ES-I3 (cell line): ENCODE measurements around the gene PCDHA1.
"Not testable (repeated sequence)": the region's sequence is repeated elsewhere in the genome, so short reads cannot be mapped to it uniquely, and the experiment has no call there.

Experiments
- H3K36me3 ChIP-seq: 2 replicates; pipeline ENCODE4 v1.6.1; 2013; ENCODE audit warnings: mild to moderate bottlenecking, low read length, control low read depth, moderate library complexity; ENCODE audit not compliant: insufficient read depth
- H3K4me1 ChIP-seq: 2 replicates; pipeline ENCODE4 v1.6.1; 2013; ENCODE audit warnings: mild to moderate bottlenecking, control low read depth, low read length; ENCODE audit not compliant: insufficient read depth
- H3K9ac ChIP-seq: 2 replicates; pipeline ENCODE4 v1.6.1; 2013; ENCODE audit warnings: low read depth, mild to moderate bottlenecking, low read length, moderate library complexity
- H3K9me3 ChIP-seq: 2 replicates; pipeline ENCODE4 v1.6.1; 2013; ENCODE audit warnings: mild to moderate bottlenecking, low read length, moderate library complexity; ENCODE audit not compliant: control insufficient read depth, insufficient read depth

Gene PCDHA1

DNA sequence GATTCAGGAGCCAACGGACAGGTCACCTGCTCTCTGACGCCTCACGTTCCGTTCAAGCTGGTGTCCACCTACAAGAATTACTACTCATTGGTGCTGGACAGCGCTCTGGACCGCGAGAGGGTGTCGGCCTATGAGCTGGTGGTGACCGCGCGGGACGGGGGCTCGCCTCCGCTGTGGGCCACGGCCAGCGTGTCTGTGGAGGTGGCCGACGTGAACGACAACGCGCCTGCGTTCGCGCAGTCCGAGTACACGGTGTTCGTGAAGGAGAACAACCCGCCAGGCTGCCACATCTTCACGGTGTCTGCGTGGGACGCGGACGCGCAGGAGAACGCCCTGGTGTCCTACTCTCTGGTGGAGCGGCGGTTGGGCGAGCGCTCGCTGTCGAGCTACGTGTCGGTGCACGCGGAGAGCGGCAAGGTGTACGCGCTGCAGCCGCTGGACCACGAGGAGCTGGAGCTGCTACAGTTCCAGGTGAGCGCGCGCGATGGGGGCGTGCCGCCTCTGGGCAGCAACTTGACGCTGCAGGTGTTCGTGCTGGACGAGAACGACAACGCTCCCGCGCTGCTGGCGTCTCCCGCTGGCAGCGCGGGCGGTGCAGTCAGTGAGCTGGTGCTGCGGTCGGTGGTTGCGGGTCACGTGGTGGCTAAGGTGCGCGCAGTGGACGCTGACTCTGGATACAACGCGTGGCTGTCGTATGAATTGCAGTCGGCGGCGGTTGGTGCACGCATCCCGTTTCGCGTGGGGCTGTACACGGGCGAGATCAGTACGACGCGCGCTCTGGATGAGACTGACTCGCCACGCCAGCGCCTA, 71.4 kb downstream of the PCDHA1 start:
- no peaks in the 10 kb centered on the region for H3K36me3 ChIP-seq
- peaks cover 3% of the 10 kb centered on the region; the same call in 1 of the 2 replicates for H3K9me3 ChIP-seq
- H3K9ac ChIP-seq, result no peak overlapping the region
- no peaks in the 10 kb centered on the region for H3K4me1 ChIP-seq

DNA sequence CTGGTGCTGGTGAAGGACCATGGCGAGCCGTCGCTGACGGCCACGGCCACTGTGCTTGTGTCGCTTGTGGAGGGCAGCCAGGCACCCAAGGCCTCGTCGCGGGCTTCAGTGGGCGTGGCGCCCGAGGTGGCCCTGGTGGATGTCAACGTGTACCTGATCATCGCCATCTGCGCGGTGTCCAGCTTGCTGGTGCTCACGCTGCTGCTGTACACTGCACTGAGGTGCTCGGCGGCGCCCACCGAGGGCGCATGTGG, 72.0 kb downstream of the PCDHA1 start:
- H3K36me3 ChIP-seq, result no peaks in the 10 kb centered on the region; the same call in 1 of the 2 replicates
- no peak overlapping the region for H3K9ac ChIP-seq
- no peaks in the 10 kb centered on the region for H3K4me1 ChIP-seq
- H3K9me3 ChIP-seq, result peaks cover 3% of the 10 kb centered on the region; the same call in 1 of the 2 replicates

DNA sequence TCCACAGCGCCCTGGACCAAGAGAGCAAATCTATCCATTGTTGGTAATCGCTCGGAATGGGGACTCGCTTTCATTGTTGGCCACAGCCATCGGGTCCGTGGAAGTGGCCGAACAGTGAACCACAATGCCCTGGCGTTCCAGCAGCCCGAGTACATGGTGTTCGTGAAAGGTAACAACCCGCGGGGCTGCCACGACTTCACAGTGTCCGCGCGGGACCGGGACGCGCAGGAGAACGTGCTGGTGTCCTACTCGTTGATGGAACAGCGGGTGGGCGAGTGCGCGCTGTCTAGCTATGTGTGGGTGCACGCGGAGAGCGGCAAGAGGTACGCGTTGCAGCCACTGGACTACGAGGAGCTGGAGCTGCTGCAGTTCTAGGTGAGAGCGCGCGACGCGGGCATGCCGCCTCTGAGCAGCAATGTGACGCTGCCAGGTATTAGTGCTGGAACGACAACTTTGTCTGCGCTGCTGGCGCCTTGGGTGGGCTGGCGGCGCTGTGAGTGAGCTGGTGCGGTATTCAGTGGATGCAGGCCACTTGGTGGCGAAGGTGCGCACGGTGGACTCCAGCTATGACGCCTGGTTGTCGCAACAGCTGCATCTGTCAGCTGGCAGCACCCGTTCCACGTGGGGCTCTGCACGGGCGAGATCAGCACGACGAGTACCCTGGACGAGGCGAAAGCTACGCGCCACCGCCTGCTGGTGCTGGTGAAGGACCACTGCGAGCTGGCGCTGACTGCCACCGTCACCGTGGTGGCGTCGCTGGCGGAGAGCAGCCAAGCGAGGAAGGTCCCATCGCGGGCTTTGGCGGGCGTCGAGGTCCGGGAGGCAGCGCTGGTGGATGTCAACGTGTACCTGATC, 76.7 kb downstream of the PCDHA1 start:
- Histone ChIP-seq H3K4me1 (no peaks in the 10 kb centered on the region), H3K36me3 (no peaks in the 10 kb centered on the region; the same call in 1 of the 2 replicates), H3K9ac (no peak overlapping the region), H3K9me3 (peaks cover 3% of the 10 kb centered on the region; the same call in 1 of the 2 replicates)

DNA sequence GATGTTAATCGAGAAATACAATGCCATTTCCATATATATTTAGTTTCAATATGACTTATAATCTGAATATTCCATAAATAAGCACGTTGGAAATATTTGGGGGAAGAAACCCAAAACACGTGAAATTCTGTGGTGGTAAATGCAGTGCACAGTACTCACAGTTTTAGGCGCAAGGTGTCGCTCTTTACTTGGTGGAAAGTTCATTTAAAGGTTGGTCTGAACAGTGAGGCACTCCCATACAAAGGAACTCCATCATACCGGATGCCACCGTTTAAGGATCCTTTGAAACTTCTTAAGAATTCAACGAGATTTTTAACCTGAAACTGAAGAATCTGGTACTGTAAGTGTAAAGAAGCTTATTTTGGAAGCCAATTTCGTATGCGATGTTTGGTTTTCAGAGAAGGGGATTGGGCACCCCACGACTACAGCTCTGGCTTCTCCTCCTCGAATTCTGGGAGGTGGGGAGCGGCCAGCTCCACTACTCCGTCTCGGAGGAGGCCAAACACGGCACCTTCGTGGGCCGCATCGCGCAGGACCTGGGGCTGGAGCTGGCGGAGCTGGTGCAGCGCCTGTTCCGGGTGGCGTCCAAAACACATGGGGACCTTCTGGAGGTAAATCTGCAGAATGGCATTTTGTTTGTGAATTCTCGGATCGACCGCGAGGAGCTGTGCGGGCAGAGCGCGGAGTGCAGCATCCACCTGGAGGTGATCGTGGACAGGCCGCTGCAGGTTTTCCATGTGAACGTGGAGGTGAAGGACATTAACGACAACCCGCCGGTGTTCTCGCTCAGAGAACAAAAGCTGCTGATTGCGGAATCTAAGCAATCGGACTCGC, 83.0 kb downstream of the PCDHA1 start, which contains the start of gene PCDHA11:
PCDHA11 (plus strand) TSS at position 237 of the 834 bp plus-strand sequence; CDS start at position 384, 147 bp downstream.
- H3K36me3 ChIP-seq, result no peaks in the 10 kb centered on the region
- H3K9ac ChIP-seq, result peak within 1 kb of the TSS; percentile 56
- no peaks in the 10 kb centered on the region for H3K9me3 ChIP-seq
- no peaks in the 10 kb centered on the region for H3K4me1 ChIP-seq

DNA sequence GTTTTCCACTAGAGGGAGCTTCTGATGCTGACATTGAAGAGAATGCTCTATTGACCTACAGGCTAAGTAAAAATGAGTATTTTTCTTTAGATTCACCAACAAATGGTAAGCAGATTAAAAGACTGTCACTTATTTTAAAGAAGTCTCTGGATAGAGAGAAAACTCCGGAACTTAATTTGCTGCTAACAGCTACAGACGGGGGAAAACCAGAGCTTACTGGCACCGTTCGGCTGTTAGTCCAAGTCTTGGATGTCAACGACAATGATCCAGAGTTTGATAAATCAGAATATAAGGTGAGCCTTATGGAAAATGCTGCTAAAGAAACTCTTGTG, 83.6 kb downstream of the PCDHA1 start:
- H3K9ac ChIP-seq, result peak overlapping the region; percentile 56; the same call in 1 of the 2 replicates
- H3K9me3 ChIP-seq, result no peaks in the 10 kb centered on the region
- H3K36me3 ChIP-seq, result no peaks in the 10 kb centered on the region
- no peaks in the 10 kb centered on the region for H3K4me1 ChIP-seq

DNA sequence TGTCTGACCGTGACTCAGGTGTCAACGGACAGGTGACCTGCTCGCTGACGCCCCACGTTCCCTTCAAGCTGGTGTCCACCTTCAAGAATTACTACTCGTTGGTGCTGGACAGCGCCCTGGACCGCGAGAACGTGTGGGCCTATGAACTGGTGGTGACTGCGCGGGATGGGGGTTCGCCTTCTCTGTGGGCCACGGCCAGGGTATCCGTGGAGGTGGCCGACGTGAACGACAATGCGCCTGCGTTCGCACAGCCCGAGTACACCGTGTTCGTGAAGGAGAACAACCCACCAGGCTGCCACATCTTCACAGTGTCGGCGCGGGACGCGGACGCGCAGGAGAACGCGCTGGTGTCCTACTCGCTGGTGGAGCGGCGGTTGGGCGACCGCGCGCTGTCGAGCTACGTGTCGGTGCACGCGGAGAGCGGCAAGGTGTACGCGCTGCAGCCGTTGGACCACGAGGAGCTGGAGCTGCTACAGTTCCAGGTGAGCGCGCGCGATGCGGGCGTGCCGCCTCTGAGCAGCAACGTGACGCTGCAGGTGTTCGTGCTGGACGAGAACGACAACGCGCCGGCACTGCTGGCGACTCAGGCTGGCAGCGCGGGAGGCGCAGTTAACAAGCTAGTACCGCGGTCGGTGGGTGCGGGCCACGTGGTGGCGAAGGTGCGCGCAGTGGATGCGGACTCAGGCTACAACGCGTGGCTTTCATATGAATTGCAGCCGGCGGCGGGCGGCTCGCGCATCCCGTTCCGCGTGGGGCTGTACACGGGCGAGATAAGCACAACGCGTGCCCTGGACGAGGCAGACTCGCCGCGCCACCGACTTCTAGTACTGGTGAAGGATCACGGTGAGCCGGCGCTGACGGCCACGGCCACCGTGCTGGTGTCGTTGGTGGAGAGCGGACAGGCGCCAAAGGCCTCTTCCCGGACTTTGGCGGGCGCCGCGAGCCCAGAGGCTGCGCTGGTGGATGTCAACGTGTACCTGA, 84.6 kb downstream of the PCDHA1 start:
- H3K4me1 ChIP-seq, result no peaks in the 10 kb centered on the region
- H3K9me3 ChIP-seq, result no peaks in the 10 kb centered on the region
- H3K9ac ChIP-seq, result no peak overlapping the region
- no peaks in the 10 kb centered on the region for H3K36me3 ChIP-seq

DNA sequence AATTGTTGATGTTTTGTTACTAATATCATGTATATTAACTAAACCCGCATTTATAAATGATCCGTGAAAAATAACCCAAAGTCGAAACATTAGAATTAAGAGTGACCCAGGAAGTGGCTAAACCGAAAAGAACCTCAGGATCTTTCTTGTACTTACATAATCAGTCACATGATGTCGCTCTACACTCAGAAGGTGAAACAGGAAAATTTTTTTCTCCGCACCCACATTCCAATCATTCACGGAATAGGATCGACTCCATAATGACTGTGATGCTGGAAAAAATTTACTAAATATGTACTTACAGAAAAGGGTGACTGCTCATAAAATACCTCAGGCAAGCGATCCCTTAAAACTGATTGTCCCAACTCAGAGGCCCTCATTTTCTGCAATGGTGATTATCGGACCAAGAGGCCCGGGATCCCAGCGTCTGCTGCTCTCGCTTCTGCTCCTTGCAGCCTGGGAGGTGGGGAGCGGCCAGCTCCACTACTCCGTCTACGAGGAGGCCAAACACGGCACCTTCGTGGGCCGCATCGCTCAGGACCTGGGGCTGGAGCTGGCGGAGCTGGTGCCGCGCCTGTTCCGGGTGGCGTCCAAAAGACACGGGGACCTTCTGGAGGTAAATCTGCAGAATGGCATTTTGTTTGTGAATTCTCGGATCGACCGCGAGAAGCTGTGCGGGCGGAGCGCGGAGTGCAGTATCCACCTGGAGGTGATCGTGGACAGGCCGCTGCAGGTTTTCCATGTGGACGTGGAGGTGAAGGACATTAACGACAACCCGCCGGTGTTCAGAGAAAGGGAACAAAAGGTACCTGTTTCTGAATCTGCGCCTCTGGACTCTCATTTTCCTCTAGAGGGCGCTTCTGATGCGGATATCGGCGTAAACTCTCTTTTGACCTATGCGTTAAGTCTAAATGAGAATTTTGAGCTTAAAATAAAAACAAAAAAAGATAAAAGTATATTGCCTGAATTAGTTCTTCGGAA, 89.4 kb downstream of the PCDHA1 start, which contains the start of gene PCDHA12:
PCDHA12 (plus strand) TSS at position 224 of the 981 bp plus-strand sequence; CDS start at position 389, 165 bp downstream.
- Histone ChIP-seq H3K36me3 (no peaks in the 10 kb centered on the region), H3K9ac (peak within 1 kb of the TSS; percentile 74), H3K9me3 (no peaks in the 10 kb centered on the region), H3K4me1 (no peaks in the 10 kb centered on the region)

DNA sequence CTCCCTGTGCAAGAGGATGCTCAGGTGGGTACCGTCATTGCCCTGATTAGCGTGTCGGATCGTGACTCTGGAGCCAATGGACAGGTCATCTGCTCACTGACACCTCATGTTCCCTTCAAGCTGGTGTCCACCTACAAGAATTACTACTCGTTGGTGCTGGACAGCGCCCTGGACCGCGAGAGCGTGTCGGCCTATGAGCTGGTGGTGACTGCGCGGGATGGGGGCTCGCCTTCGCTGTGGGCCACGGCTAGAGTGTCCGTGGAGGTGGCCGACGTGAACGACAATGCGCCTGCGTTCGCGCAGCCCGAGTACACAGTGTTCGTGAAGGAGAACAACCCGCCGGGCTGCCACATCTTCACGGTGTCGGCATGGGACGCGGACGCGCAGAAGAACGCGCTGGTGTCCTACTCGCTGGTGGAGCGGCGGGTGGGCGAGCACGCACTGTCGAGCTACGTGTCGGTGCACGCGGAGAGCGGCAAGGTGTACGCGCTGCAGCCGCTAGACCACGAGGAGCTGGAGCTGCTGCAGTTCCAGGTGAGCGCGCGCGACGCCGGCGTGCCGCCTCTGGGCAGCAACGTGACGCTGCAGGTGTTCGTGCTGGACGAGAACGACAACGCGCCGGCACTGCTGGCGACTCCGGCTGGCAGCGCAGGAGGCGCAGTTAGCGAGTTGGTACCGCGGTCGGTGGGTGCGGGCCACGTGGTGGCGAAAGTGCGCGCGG, 90.8 kb downstream of the PCDHA1 start:
- not testable (repeated sequence) for H3K9me3 ChIP-seq, H3K36me3 ChIP-seq, H3K4me1 ChIP-seq, H3K9ac ChIP-seq

DNA sequence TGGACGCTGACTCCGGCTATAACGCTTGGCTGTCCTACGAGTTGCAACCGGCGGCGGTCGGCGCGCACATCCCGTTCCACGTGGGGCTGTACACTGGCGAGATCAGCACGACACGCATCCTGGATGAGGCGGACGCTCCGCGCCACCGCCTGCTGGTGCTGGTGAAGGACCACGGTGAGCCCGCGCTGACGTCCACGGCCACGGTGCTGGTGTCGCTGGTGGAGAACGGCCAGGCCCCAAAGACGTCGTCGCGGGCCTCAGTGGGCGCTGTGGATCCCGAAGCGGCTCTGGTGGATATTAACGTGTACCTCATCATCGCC, 91.3 kb downstream of the PCDHA1 start:
- no peaks in the 10 kb centered on the region for H3K36me3 ChIP-seq
- H3K9me3 ChIP-seq, result no peaks in the 10 kb centered on the region
- H3K4me1 ChIP-seq, result no peaks in the 10 kb centered on the region
- H3K9ac ChIP-seq, result no peak overlapping the region

DNA sequence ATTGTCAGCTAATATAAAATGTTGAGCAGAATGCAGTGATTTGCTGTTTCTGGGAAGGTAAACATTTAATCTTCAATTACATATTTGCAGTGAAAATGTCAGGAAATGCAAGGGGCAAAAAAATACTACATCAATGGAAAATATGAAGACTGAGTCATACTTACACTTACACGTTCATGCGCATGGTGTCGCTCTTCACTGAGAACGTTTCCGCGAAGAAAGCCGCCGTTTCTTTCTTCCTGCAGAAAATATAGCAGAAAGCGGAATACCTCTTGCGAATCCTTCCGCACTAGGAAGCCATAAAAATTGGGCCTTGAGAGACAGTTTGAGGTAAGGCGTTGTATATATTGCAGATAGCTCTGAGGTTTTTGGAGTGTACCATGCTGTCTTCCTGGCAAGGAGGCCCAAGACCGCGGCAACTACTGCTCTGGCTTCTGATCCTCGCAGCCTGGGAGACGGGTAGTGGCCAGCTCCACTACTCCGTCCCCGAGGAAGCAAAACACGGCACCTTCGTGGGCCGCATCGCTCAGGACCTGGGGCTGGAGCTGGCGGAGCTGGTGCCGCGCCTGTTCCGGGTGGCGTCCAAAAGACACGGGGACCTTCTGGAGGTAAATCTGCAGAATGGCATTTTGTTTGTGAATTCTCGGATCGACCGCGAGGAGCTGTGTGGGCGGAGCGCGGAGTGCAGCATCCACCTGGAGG, 96.1 kb downstream of the PCDHA1 start, which contains the start of gene PCDHA13:
PCDHA13 (plus strand) TSS at position 236 of the 702 bp plus-strand sequence; CDS start at position 381, 145 bp downstream.
- H3K9ac ChIP-seq, result 0 out of 2 replicates have a peak within 1 kb of the TSS, but pooled peaks have one; percentile 22
- no peaks in the 10 kb centered on the region for H3K36me3 ChIP-seq
- no peaks in the 10 kb centered on the region for H3K9me3 ChIP-seq
- H3K4me1 ChIP-seq, result no peaks in the 10 kb centered on the region

DNA sequence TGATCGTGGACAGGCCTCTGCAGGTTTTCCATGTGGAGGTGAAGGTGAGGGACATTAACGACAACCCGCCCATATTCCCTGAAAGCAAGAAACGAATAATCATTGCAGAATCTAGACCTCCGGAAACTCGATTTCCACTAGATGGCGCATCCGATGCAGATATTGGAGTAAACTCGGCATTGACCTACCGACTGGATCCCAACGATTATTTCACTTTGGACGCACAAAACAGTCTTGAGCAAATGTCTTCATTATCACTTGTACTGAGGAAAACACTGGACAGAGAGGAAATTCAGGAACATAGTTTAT, 96.6 kb downstream of the PCDHA1 start:
- Histone ChIP-seq H3K9ac (no peak overlapping the region), H3K36me3 (no peaks in the 10 kb centered on the region), H3K9me3 (no peaks in the 10 kb centered on the region)

DNA sequence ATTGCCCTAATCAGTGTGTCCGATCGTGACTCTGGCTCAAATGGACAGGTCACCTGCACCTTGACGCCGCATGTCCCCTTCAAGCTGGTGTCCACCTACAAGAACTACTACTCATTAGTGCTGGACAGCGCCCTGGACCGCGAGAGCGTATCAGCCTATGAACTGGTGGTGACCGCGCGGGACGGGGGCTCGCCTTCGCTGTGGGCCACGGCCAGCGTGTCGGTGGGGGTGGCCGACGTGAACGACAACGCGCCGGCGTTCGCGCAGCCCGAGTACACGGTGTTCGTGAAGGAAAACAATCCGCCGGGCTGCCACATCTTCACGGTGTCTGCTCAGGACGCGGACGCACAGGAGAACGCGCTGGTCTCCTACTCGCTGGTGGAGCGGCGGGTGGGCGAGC, 97.4 kb downstream of the PCDHA1 start:
- Histone ChIP-seq H3K9ac (no peak overlapping the region), H3K9me3 (no peaks in the 10 kb centered on the region), H3K4me1 (no peaks in the 10 kb centered on the region), H3K36me3 (no peaks in the 10 kb centered on the region)

More for the DNA sequence above, 96.6 kb downstream of the PCDHA1 start:
- no peaks in the 10 kb centered on the region for H3K4me1 ChIP-seq
